GM12878 (cell line): ENCODE data around the gene ORC1. TPM values are rescaled to one million over a fixed set of nuclear protein-coding genes. Genes with fewer than 3 reads are reported as not detected.

Source experiments
- ATAC-seq: fragments of 200-7000 bp; cut with Tn5 transposase; 3 replicates; pipeline ENCODE4 v1.9.1; 2020; ENCODE audit warnings: mild to moderate bottlenecking, moderate library complexity
- BruUV-seq: library from RNA; stranded (reverse); fragments of 400-500 nt; replicated peaks from 2 replicates; lab custom pipeline; 2021; lab: Mats Ljungman, UMichigan
- CTCF ChIA-PET: fragments of 300-600 bp; sonication (Branson Sonifier 250); formaldehyde crosslinking; extraction: SDS; loops from one replicate; lab custom pipeline; 2021; ENCODE audit warnings: inconsistent platforms; lab: Yijun Ruan, JAX
- POLR2A ChIA-PET: fragments of 350-600 bp; formaldehyde crosslinking; extraction: SDS; loops from one replicate; lab custom pipeline; 2021; ENCODE audit warnings: inconsistent platforms; lab: Charles Lee
- RAD21 ChIA-PET: fragments of 300-600 bp; sonication (Branson Sonifier 250); formaldehyde crosslinking; loops from one replicate; lab custom pipeline; 2023; ENCODE audit warnings: antibody characterized with exemption; ENCODE audit not compliant: unreplicated experiment; lab: Charles Lee
- SMC1A ChIA-PET: fragments of 300-600 bp; sonication (Branson Sonifier 250); formaldehyde crosslinking; loops from one replicate; lab custom pipeline; 2023; ENCODE audit not compliant: unreplicated experiment, uncharacterized antibody; lab: Charles Lee
- DNase-seq: peaks from one replicate; pipeline ENCODE4 v3.0.0-alpha.2; 2011; ENCODE audit warnings: low read depth, low spot score
- FAIRE-seq: peaks from 3 replicates; lab custom pipeline; 2011; peaks lifted over from hg19 to GRCh38; lab: Jason Lieb, UNC
- H2AFZ ChIP-seq: 2 replicates; pipeline ENCODE4 v1.6.0; 2011; ENCODE audit warnings: low read depth, low read length, control low read depth; ENCODE audit not compliant: control insufficient read depth
- H3K27ac ChIP-seq: 2 replicates; pipeline ENCODE4 v1.5.1; 2011; ENCODE audit warnings: control low read depth; ENCODE audit not compliant: control insufficient read depth, insufficient read depth
- H3K27me3 ChIP-seq, 2 experiments: replicated peaks in 1 of 2; 2 replicates each; pipeline versions ENCODE4 v1.6.0 to v1.6.1; 2011; ENCODE audit warnings: low read length in 1 of 2; ENCODE audit not compliant: control insufficient read depth in 2 of 2, insufficient read depth in 2 of 2
- H3K36me3 ChIP-seq, 2 experiments: 2 replicates each; pipeline ENCODE4 v1.5.1; 2011; ENCODE audit warnings: low read length in 1 of 2; ENCODE audit not compliant: control insufficient read depth in 2 of 2, insufficient read depth in 2 of 2
- H3K4me1 ChIP-seq: 2 replicates; pipeline ENCODE4 v1.6.1; 2011; ENCODE audit warnings: mild to moderate bottlenecking, low read length, moderate library complexity, mixed read lengths; ENCODE audit not compliant: control insufficient read depth, insufficient read depth
- H3K4me2 ChIP-seq: 2 replicates; pipeline ENCODE4 v1.6.0; 2011; ENCODE audit warnings: control low read depth; ENCODE audit not compliant: control insufficient read depth, insufficient read depth
- H3K4me3 ChIP-seq: fragments of 200-600 bp; sonication (generic); 2 replicates; pipeline ENCODE4 v1.5.1; 2016
- H3K79me2 ChIP-seq: 2 replicates; pipeline ENCODE4 v1.6.0; 2011; ENCODE audit warnings: low read length; ENCODE audit not compliant: control insufficient read depth, insufficient read depth
- H3K9ac ChIP-seq: 2 replicates; pipeline ENCODE4 v1.8.0; 2011; ENCODE audit warnings: low read length, control low read depth, mixed read lengths; ENCODE audit not compliant: control insufficient read depth, insufficient read depth
- H3K9me3 ChIP-seq: replicated peaks from 3 replicates; pipeline ENCODE4 v1.5.1; 2011; ENCODE audit warnings: mild to moderate bottlenecking, low read length; ENCODE audit not compliant: control insufficient read depth, insufficient read depth
- H4K20me1 ChIP-seq: 2 replicates; pipeline ENCODE4 v1.6.0; 2011; ENCODE audit not compliant: control insufficient read depth, insufficient read depth
- IKZF1 ChIP-seq: fragments of 450-650 bp; conservative IDR thresholded peaks from 2 replicates; pipeline ENCODE4 v1.6.1; 2017; ENCODE audit warnings: antibody characterized with exemption, mild to moderate bottlenecking
- MEF2A ChIP-seq: IDR thresholded peaks from 2 replicates; pipeline ENCODE4 v1.6.1; 2011; ENCODE audit warnings: low read depth, mild to moderate bottlenecking, low read length, moderate library complexity; ENCODE audit not compliant: insufficient read depth
- MYC ChIP-seq: IDR thresholded peaks from 2 replicates; pipeline ENCODE4 v1.6.1; 2011; ENCODE audit warnings: mild to moderate bottlenecking, low read length, moderate library complexity, inconsistent platforms; ENCODE audit not compliant: insufficient read depth, insufficient replicate concordance, insufficient read length, severe bottlenecking
- SMAD1 ChIP-seq: fragments of 450-650 bp; IDR thresholded peaks from 2 replicates; pipeline ENCODE4 v1.6.1; 2018; ENCODE audit warnings: mild to moderate bottlenecking, low read depth; ENCODE audit not compliant: partially characterized antibody
- ZNF622 ChIP-seq: fragments of 450-650 bp; IDR thresholded peaks from 2 replicates; pipeline ENCODE4 v1.6.1; 2017; ENCODE audit warnings: mild to moderate bottlenecking, inconsistent platforms
- WGBS: methylation state at CpG from one replicate; pipeline ENCODE4 v1.1.6; 2016; ENCODE audit warnings: low lambda C conversion rate; ENCODE audit not compliant: insufficient replicate concordance, insufficient coverage; ENCODE audit errors: missing lambda C conversion rate; 5-methylcytosine and 5-hydroxymethylcytosine counted together
- in situ Hi-C: fragments of 300-500 bp; cut with MboI; formaldehyde crosslinking; loops from 9 replicates; pipeline ENCODE4 v1.14.3; 2018; ENCODE audit warnings: mixed read lengths
- intact Hi-C: fragments of 100-400 bp; cut with micrococcal nuclease; formaldehyde crosslinking; loops from one replicate; pipeline ENCODE4 v1.14.2; 2022; ENCODE audit not compliant: unreplicated experiment
- polyA plus RNA-seq, 11 experiments: library from polyadenylated mRNA; depleted of rRNA in 4 of 11; unstranded in 6 of 11; stranded (reverse) in 5 of 11; fragments of >200 nt; fragmentation: Nextera tagmentation in 4 of 11; fragmentation: Illumina TruSeq in 1 of 11; extraction: Ambion mirVana in 4 of 11; extraction: Trizol in 1 of 11; gene quantifications; 1 replicate in 1 of 11; 2 replicates in 10 of 11; pipeline versions ENCODE4 v1.2.1 to v1.2.3, GENCODE V29; 2011 to 2016; ENCODE audit warnings: inconsistent platforms in 2 of 11, missing spikeins in 2 of 11, low read depth in 1 of 11
- total RNA-seq, 4 experiments: library from RNA; depleted of rRNA in 3 of 4; stranded (reverse); fragments of >200 nt in 3 of 4; fragmentation: Illumina TruSeq in 1 of 4; extraction: Trizol in 1 of 4; gene quantifications; 2 replicates each; pipeline versions ENCODE4 v1.2.1 to v1.2.3, GENCODE V29; 2013 to 2021
- TF ChIP-seq, protein P1 (sequence below): fragments of 450-650 bp; formaldehyde crosslinking; IDR thresholded peaks from 2 replicates; pipeline ENCODE4 v1.4.0; 2020; ENCODE audit warnings: mild to moderate bottlenecking, moderate library complexity
- TF ChIP-seq, protein P2 (sequence below): IDR thresholded peaks from 2 replicates; pipeline ENCODE4 v1.6.1; 2011; ENCODE audit warnings: mild to moderate bottlenecking, low read depth, low read length, moderate library complexity; ENCODE audit not compliant: insufficient replicate concordance

Gene ORC1
- total and polyA plus RNA-seq, 10 of the 15 experiments (the other 5 are each of a cell fraction or from before 2014, with no cell fraction given): 7.7 to 34.6 (median 28.7) TPM

- TF ChIP-seq, protein P1, sequence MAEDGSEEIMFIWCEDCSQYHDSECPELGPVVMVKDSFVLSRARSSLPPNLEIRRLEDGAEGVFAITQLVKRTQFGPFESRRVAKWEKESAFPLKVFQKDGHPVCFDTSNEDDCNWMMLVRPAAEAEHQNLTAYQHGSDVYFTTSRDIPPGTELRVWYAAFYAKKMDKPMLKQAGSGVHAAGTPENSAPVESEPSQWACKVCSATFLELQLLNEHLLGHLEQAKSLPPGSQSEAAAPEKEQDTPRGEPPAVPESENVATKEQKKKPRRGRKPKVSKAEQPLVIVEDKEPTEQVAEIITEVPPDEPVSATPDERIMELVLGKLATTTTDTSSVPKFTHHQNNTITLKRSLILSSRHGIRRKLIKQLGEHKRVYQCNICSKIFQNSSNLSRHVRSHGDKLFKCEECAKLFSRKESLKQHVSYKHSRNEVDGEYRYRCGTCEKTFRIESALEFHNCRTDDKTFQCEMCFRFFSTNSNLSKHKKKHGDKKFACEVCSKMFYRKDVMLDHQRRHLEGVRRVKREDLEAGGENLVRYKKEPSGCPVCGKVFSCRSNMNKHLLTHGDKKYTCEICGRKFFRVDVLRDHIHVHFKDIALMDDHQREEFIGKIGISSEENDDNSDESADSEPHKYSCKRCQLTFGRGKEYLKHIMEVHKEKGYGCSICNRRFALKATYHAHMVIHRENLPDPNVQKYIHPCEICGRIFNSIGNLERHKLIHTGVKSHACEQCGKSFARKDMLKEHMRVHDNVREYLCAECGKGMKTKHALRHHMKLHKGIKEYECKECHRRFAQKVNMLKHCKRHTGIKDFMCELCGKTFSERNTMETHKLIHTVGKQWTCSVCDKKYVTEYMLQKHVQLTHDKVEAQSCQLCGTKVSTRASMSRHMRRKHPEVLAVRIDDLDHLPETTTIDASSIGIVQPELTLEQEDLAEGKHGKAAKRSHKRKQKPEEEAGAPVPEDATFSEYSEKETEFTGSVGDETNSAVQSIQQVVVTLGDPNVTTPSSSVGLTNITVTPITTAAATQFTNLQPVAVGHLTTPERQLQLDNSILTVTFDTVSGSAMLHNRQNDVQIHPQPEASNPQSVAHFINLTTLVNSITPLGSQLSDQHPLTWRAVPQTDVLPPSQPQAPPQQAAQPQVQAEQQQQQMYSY: no peak
- no peak for TF ChIP-seq ZNF622
These were observed 75.6 kb downstream of the ORC1 start (continued) for GRCh38 chr1:52328615-52329014.

DNA sequence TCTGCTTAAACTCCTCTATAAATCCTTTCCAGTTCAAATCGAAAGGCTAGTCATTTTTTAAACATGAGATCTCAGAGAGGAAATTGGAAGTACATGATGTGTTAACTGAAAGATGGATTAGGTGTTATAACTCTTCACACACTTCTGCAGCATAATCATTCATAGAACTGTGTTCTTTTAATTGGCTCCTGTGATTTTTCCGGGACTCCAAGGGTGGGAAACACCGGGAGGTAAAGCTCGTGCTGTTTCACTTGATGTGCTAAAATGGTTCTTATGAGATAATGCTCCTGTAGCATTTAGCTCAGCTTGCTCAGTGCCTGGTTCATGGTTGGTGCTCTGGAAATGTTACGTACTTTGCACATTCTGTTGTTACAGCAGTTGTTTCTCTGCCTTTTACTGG is 78.4 kb downstream of the ORC1 start:
- 67% methylated on average over 5 of the region's 5 CpGs for WGBS

More for the DNA sequence above, 78.4 kb downstream of the ORC1 start:
- CTCF ChIA-PET: no interaction called here
- no peaks in the 10 kb centered on the region for H3K27me3 ChIP-seq
- H3K27ac ChIP-seq: no peak overlapping the region
- no peak for TF ChIP-seq MEF2A
- TF ChIP-seq, protein P2, sequence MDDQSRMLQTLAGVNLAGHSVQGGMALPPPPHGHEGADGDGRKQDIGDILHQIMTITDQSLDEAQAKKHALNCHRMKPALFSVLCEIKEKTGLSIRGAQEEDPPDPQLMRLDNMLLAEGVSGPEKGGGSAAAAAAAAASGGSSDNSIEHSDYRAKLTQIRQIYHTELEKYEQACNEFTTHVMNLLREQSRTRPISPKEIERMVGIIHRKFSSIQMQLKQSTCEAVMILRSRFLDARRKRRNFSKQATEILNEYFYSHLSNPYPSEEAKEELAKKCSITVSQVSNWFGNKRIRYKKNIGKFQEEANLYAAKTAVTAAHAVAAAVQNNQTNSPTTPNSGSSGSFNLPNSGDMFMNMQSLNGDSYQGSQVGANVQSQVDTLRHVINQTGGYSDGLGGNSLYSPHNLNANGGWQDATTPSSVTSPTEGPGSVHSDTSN: no peak
- TF ChIP-seq SMAD1: no peak
- TF ChIP-seq IKZF1: no peak
- TF ChIP-seq MYC: no peak
- RAD21 ChIA-PET: no interaction called here
- no peak overlapping the region for H3K9ac ChIP-seq
- intact Hi-C loops (no loop called here), in situ Hi-C loops (no loop called here)
- no peak for ATAC-seq
- no TSS peak for BruUV-seq
- H3K79me2 ChIP-seq: no peaks in the 10 kb centered on the region
- H3K9me3 ChIP-seq: no peaks in the 10 kb centered on the region
- SMC1A ChIA-PET: no interaction called here
- FAIRE-seq: no peak
- H3K4me3 ChIP-seq: no peak overlapping the region
- no peaks in the 10 kb centered on the region for H4K20me1 ChIP-seq
- no peaks in the 10 kb centered on the region for H3K4me1 ChIP-seq
- H3K36me3 ChIP-seq: no peaks in the 10 kb centered on the region
- no peak for DNase-seq
- no peak overlapping the region for H3K4me2 ChIP-seq
- H2AFZ ChIP-seq: no peak overlapping the region
- POLR2A ChIA-PET: no interaction called here
